NCI-H146 treated with DMSO at 0.1 percent for 48 hours (cell line): ENCODE results near the gene LIMS4.
"Not testable (repeated sequence)": the region's sequence is repeated elsewhere in the genome, so short reads cannot be mapped to it uniquely, and the experiment has no call there.

Source experiments
- DNase-seq: peaks from one replicate; lab custom pipeline; 2025; ENCODE audit not compliant: unreplicated experiment; lab: John Stamatoyannopoulos, UW

The LIMS4 gene

GRCh38 chr2:110472171-110473058, at the start of gene LIMS4:
LIMS4 (minus strand) TSS chr2:110472816; CDS start chr2:110472778, 38 bp downstream.
- not testable (repeated sequence) for DNase-seq

GRCh38 chr2:110499755-110500377, 27.2 kb upstream of the LIMS4 start:
- not testable (repeated sequence) for DNase-seq

- not testable (repeated sequence) for DNase-seq
Measured at GRCh38 chr2:110496027-110496426, 23.4 kb upstream of the LIMS4 start.

- not testable (repeated sequence) for DNase-seq
Measured at GRCh38 chr2:110494488-110494887, 21.9 kb upstream of the LIMS4 start.

- DNase-seq, result not testable (repeated sequence)
Measured at GRCh38 chr2:110488991-110489390, 16.4 kb upstream of the LIMS4 start.

GRCh38 chr2:110482697-110483096, 10.1 kb upstream of the LIMS4 start:
- DNase-seq, result not testable (repeated sequence)

- DNase-seq, result not testable (repeated sequence)
Measured at GRCh38 chr2:110481200-110481599, 8.6 kb upstream of the LIMS4 start.

- DNase-seq, result not testable (repeated sequence)
Measured at GRCh38 chr2:110480084-110480483, 7.5 kb upstream of the LIMS4 start.

- DNase-seq, result not testable (repeated sequence)
Measured at GRCh38 chr2:110477370-110477769, 4.8 kb upstream of the LIMS4 start.

GRCh38 chr2:110476952-110477351, 4.3 kb upstream of the LIMS4 start:
- not testable (repeated sequence) for DNase-seq

GRCh38 chr2:110475627-110476359, 3.2 kb upstream of the LIMS4 start:
- not testable (repeated sequence) for DNase-seq

GRCh38 chr2:110474898-110475297, 2.3 kb upstream of the LIMS4 start:
- not testable (repeated sequence) for DNase-seq

- not testable (repeated sequence) for DNase-seq
Measured at GRCh38 chr2:110473059-110473358, 393 bp upstream of the LIMS4 start.

- DNase-seq, result not testable (repeated sequence)
Measured at GRCh38 chr2:110468921-110469320, 3.7 kb downstream of the LIMS4 start.

- not testable (repeated sequence) for DNase-seq
Measured at GRCh38 chr2:110465312-110465711, 7.3 kb downstream of the LIMS4 start.

GRCh38 chr2:110462458-110462857, 10.2 kb downstream of the LIMS4 start:
- DNase-seq, result not testable (repeated sequence)

- not testable (repeated sequence) for DNase-seq
Measured at GRCh38 chr2:110460318-110460717, 12.3 kb downstream of the LIMS4 start.

GRCh38 chr2:110457214-110457590, 15.4 kb downstream of the LIMS4 start:
- DNase-seq, result not testable (repeated sequence)

- not testable (repeated sequence) for DNase-seq
Measured at GRCh38 chr2:110456291-110457213, 16.1 kb downstream of the LIMS4 start.

GRCh38 chr2:110455080-110455670, 17.4 kb downstream of the LIMS4 start:
- not testable (repeated sequence) for DNase-seq
